ENCODE results near the gene PYDC2. TPM values are rescaled to one million over a fixed set of nuclear protein-coding genes. Genes with fewer than 3 reads are reported as not detected.

PYDC2 gene
- total RNA-seq, 1 experiment from 2014 or later: not detected

DNA sequence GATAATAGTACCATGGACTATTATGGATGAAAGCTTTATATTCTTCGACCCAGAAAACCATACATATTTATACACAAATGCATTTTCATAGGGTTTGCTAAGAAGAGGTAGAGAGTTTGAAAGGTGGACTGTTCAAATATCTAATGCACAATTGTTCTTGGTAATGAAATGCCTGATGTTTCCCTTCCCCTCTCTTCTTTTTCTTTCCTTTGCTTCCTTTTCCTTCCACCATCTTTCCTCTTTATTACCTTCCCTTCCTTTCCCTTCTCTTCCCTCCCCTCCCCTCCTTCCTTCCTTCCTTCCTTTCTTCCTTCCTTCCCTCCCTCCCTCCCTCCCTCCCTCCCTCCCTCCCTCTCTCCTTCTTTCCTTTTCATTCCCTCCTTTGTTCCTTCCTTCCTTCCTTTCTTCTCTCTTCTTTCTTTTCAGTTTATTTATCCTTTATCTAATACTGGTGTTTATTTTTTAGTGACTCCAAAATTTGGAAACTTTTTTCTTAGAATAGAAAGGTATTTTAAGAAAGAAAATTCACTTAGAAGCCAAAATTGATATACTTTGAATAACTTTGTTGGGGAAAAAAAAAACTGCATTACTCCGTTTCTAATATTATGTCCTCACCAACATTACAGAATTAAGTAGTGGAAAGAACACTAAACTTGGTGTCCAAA, 22.7 kb upstream of the PYDC2 start:
- Mint-ChIP-seq H3K36me3 (ENCODE audit: insufficient read depth, unreplicated experiment) (no peaks in the 10 kb centered on the region), H3K4me1 (ENCODE audit: insufficient read depth, unreplicated experiment) (no peaks in the 10 kb centered on the region), H3K27ac (ENCODE audit: low read depth, unreplicated experiment) (no peak overlapping the region), H3K27me3 (ENCODE audit: insufficient read depth, unreplicated experiment) (no peaks in the 10 kb centered on the region), H3K4me3 (ENCODE audit: unreplicated experiment) (no peak overlapping the region), H3K9me3 (ENCODE audit: unreplicated experiment) (no peaks in the 10 kb centered on the region)
- ChIA-PET CTCF (interaction anchor here (1.2 kb wide), 1 partner anchor 11 kb away, joined by 3 read pairs; no protein-coding TSS in a partner anchor), POLR2A (interaction anchor here (0.7 kb wide), 1 partner anchor 417 kb away, joined by 4 read pairs; no protein-coding TSS in a partner anchor)
- TF ChIP-seq, protein P1, sequence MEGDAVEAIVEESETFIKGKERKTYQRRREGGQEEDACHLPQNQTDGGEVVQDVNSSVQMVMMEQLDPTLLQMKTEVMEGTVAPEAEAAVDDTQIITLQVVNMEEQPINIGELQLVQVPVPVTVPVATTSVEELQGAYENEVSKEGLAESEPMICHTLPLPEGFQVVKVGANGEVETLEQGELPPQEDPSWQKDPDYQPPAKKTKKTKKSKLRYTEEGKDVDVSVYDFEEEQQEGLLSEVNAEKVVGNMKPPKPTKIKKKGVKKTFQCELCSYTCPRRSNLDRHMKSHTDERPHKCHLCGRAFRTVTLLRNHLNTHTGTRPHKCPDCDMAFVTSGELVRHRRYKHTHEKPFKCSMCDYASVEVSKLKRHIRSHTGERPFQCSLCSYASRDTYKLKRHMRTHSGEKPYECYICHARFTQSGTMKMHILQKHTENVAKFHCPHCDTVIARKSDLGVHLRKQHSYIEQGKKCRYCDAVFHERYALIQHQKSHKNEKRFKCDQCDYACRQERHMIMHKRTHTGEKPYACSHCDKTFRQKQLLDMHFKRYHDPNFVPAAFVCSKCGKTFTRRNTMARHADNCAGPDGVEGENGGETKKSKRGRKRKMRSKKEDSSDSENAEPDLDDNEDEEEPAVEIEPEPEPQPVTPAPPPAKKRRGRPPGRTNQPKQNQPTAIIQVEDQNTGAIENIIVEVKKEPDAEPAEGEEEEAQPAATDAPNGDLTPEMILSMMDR (IDR thresholded peaks at IDR 0.05; ENCODE audit: unreplicated experiment): no peak
- BruUV-seq (replicated peaks): no TSS peak
- intact Hi-C loops (cut with micrococcal nuclease): no loop called here
- DNase-seq (ENCODE audit: unreplicated experiment): no peak

DNA sequence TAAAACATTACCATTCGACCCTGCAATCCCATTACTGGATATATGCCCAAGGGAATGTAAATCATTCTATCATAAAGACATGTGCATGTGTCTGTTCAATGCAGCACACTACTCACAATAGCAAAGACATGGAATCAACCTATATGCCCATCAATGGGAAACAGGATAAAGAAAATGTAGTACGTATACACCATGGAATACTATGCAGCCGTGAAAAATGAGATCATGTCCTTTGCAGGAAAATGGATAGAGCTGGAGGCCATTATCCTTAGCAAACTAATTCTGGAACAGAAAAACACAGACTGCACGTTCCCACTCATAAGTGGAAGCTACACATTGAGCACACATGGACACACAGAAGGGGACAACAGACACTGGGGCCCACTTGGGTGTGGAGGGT, 20.4 kb upstream of the PYDC2 start:
- no peaks in the 10 kb centered on the region for H3K9me3 Mint-ChIP-seq (ENCODE audit: unreplicated experiment)
- intact Hi-C loops (cut with micrococcal nuclease): no loop called here
- H3K36me3 Mint-ChIP-seq (ENCODE audit: insufficient read depth, unreplicated experiment): no peaks in the 10 kb centered on the region
- H3K27me3 Mint-ChIP-seq (ENCODE audit: insufficient read depth, unreplicated experiment): no peaks in the 10 kb centered on the region
- no peaks in the 10 kb centered on the region for H3K4me1 Mint-ChIP-seq (ENCODE audit: insufficient read depth, unreplicated experiment)
- CTCF ChIA-PET: no interaction called here
- POLR2A ChIA-PET: no interaction called here
- H3K4me3 Mint-ChIP-seq (ENCODE audit: unreplicated experiment): no peak overlapping the region
- BruUV-seq (replicated peaks): no TSS peak
- TF ChIP-seq, protein P1 (IDR thresholded peaks at IDR 0.05; ENCODE audit: unreplicated experiment): no peak
- no peak overlapping the region for H3K27ac Mint-ChIP-seq (ENCODE audit: low read depth, unreplicated experiment)
- no peak for DNase-seq (ENCODE audit: unreplicated experiment)

DNA sequence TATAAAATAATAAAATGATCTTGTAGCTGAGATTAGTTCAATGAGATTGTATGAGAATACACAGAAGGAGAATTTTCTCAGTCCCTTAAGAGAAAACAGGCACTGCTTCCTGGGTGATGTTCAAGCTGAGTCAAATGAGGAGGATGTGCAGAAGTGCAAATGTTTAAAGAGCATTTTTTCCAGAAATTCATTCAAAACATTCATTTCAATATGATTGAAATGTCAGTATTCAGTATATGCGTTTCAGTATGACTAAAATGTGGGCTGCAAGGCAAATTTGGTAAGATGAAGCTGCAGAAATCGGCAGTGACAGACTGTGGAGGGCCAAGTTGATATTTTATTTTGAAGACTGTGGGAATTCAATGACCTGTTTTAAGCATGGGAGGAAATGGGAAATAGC, 19.3 kb upstream of the PYDC2 start:
- no peak overlapping the region for H3K27ac Mint-ChIP-seq (ENCODE audit: low read depth, unreplicated experiment)
- no peak for DNase-seq (ENCODE audit: unreplicated experiment)
- TF ChIP-seq, protein P1 (IDR thresholded peaks at IDR 0.05; ENCODE audit: unreplicated experiment): no peak
- ChIA-PET POLR2A (interaction anchor here (0.9 kb wide), 1 partner anchor 11 kb away, joined by 4 read pairs; no protein-coding TSS in a partner anchor), CTCF (interaction anchor here (0.7 kb wide), 2 partner anchors 25 to 163 kb away, joined by 3 to 8 read pairs; no protein-coding TSS in a partner anchor)
- H3K27me3 Mint-ChIP-seq (ENCODE audit: insufficient read depth, unreplicated experiment): no peaks in the 10 kb centered on the region
- BruUV-seq (replicated peaks): no TSS peak
- no peaks in the 10 kb centered on the region for H3K36me3 Mint-ChIP-seq (ENCODE audit: insufficient read depth, unreplicated experiment)
- H3K4me1 Mint-ChIP-seq (ENCODE audit: insufficient read depth, unreplicated experiment): no peaks in the 10 kb centered on the region
- intact Hi-C loops (cut with micrococcal nuclease): no loop called here
- no peaks in the 10 kb centered on the region for H3K9me3 Mint-ChIP-seq (ENCODE audit: unreplicated experiment)
- no peak overlapping the region for H3K4me3 Mint-ChIP-seq (ENCODE audit: unreplicated experiment)

DNA sequence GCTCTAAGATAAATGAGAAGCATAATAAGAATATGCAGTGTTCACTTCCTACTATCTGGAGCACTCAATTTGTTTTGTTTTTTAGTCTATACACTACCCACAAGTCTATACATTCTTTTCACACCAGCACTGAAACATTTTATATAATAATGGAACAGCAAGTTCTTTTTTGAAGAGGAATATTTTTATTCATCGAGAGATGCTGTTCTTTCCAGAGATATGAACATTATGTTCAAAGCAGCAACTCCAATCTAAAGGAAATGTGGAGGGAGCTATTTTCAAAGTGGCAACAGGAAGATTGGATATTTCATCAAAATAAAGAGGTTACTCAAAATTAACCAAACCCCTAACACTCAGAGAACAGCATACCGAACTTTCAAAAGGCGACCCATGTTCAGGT, 16.4 kb upstream of the PYDC2 start:
- Mint-ChIP-seq H3K9me3 (ENCODE audit: unreplicated experiment) (no peaks in the 10 kb centered on the region), H3K4me3 (ENCODE audit: unreplicated experiment) (no peak overlapping the region), H3K4me1 (ENCODE audit: insufficient read depth, unreplicated experiment) (no peaks in the 10 kb centered on the region), H3K27me3 (ENCODE audit: insufficient read depth, unreplicated experiment) (no peaks in the 10 kb centered on the region), H3K36me3 (ENCODE audit: insufficient read depth, unreplicated experiment) (no peaks in the 10 kb centered on the region), H3K27ac (ENCODE audit: low read depth, unreplicated experiment) (no peak overlapping the region)
- ChIA-PET CTCF (interaction anchor here (1.0 to 1.5 kb wide), 3 partner anchors 28 to 975 kb away, joined by 3 to 4 read pairs (median 3); no protein-coding TSS in a partner anchor), POLR2A (no interaction called here)
- intact Hi-C loops (cut with micrococcal nuclease): no loop called here
- DNase-seq (ENCODE audit: unreplicated experiment): no peak
- BruUV-seq (replicated peaks): no TSS peak
- TF ChIP-seq, protein P1 (IDR thresholded peaks at IDR 0.05; ENCODE audit: unreplicated experiment): no peak
